HUES64 (cell line): ENCODE measurements around the gene DPY30.
"Not testable (repeated sequence)": the region's sequence is repeated elsewhere in the genome, so short reads cannot be mapped to it uniquely, and the experiment has no call there.

Experiments used
- H3K27ac ChIP-seq: 2 replicates; pipeline ENCODE4 v1.7.0; 2013; ENCODE audit warnings: low read depth, low read length, inconsistent platforms
- H3K27me3 ChIP-seq: 2 replicates; pipeline ENCODE4 v1.6.1; 2013; ENCODE audit warnings: mild to moderate bottlenecking, low read length; ENCODE audit not compliant: insufficient read depth
- H3K36me3 ChIP-seq: 2 replicates; pipeline ENCODE4 v1.6.1; 2013; ENCODE audit warnings: mild to moderate bottlenecking, low read length; ENCODE audit not compliant: insufficient read depth
- H3K4me1 ChIP-seq: 2 replicates; pipeline ENCODE4 v1.6.1; 2013; ENCODE audit warnings: mild to moderate bottlenecking, low read length, moderate library complexity; ENCODE audit not compliant: insufficient read depth
- H3K4me3 ChIP-seq: 2 replicates; pipeline ENCODE4 v1.5.1; 2013; ENCODE audit warnings: mild to moderate bottlenecking, low read length, moderate library complexity
- H3K9ac ChIP-seq: 2 replicates; pipeline ENCODE4 v1.6.1; 2013; ENCODE audit warnings: mild to moderate bottlenecking, low read depth, low read length
- H3K9me3 ChIP-seq: 2 replicates; pipeline ENCODE4 v1.6.1; 2013; ENCODE audit warnings: low read depth, low read length; ENCODE audit not compliant: insufficient read depth
- WGBS: fragments of 150-250, 120-280 bp; methylation state at CpG from one replicate; pipeline ENCODE4 v1.1.7; 2013; ENCODE audit warnings: missing lambda C conversion rate; 5-methylcytosine and 5-hydroxymethylcytosine counted together

The DPY30 gene

DNA sequence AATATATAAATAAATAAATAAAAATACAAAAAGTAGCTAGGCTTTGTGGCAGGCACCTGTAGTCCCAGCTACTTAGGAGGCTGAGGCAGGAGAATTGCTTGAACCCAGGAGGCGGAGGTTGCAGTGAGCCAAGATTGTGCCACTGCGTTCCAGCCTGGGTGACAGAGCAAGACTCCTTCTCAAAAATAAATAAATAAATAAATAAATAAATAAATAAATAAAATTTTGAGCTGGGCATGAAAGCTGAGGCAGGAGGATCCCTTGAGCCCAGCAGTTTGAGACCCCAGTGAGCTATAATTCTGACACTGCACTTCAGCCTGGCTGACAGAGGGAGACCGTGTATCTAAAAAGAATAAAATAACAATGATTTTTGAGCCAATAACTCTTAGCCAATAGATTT, 15.0 kb upstream of the DPY30 start:
- H3K27me3 ChIP-seq, H3K4me1 ChIP-seq, H3K9ac ChIP-seq, H3K4me3 ChIP-seq, H3K27ac ChIP-seq, H3K36me3 ChIP-seq, H3K9me3 ChIP-seq: not testable (repeated sequence)
- 100% methylated on average over 1 of the region's 3 CpGs for whole genome bisulfite sequencing

DNA sequence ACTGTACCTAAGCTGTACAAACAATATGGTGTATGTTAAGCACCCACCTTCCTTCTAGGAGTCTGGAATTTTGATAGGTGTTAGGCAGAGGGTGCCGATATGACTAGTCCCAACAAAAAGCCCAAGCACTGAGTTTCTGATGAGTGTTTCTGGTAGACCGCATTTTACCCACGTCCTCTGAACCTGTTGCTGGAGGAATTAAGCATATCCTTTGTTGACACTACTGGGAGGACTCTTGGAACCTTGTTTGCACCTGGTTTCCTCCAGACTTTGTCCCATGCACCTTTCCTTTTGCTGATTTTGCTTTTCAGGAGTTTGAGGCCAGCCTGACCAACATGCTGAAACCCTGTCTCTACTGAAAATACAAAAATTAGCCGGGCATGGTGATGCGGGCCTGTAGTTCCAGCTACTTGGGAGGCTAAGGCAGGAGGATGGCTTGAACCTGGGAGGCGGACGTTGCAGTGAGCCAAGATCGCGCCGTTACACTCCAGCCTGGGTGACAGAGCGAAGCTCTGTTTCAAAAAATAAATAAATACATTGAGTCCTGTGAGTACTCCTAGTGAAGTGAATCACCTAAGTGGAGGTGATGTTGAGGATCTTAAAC, 12.3 kb upstream of the DPY30 start:
- WGBS, result 94% methylated on average over 11 of the region's 11 CpGs
- Histone ChIP-seq H3K9ac (no peak overlapping the region), H3K27me3 (no peaks in the 10 kb centered on the region), H3K4me1 (no peaks in the 10 kb centered on the region), H3K36me3 (no peaks in the 10 kb centered on the region), H3K27ac (no peak overlapping the region), H3K9me3 (no peaks in the 10 kb centered on the region), H3K4me3 (no peak overlapping the region)

DNA sequence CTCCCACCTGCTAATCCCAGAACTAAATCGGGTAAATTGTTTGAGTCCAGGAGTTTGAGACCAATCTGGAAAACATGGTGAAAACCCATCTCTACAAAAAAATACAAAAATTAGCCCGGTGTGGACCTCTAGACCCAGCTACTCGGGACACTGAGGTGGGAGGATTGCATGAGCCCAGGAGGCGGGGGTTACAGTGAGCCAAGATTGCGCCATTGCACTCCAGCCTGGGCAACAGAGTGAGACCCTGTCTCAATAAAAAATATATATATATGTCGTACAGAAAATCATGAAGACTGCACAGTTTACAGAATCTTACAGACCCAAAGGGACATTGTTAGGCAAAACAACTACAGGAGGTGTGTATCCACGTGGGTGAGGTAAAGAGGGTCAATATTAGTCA, 4.0 kb upstream of the DPY30 start:
- Histone ChIP-seq H3K27me3 (no peaks in the 10 kb centered on the region), H3K36me3 (no peaks in the 10 kb centered on the region), H3K4me1 (peaks cover 5% of the 10 kb centered on the region; the same call in 1 of the 2 replicates), H3K4me3 (no peak overlapping the region), H3K9me3 (no peaks in the 10 kb centered on the region), H3K9ac (no peak overlapping the region), H3K27ac (no peak overlapping the region)
- WGBS, result 85% methylated on average over 7 of the region's 7 CpGs

DNA sequence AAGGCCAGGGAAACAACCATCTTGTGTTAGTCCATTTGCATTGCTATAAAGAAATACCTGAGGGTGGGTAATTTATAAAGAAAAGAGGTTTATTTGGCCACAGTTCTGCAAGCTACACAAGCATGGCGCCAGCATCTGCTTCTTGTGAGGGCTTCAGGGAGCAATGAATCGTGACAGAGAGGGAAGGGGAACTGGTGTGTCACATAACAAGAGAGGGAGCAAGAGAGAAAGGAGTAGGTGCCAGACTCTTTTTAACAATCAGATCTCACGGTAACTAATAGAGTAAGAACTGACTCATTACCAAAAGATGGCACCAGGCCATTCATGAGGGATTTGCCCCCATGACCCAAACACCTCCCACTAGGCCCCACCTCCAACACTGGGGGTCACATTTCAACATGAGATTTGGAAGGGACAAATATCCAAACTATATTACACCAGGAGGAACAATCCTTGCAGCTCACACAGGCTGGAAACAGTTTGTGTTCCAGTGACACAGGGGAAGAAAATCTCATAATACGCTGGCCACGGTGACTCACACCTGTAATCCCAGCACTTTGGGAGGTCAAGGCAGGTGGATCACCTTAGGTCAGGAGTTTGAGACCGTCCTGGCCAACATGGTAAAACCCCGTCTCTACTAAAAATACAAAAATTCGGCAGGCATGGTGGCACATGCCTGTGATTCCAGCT, 5.3 kb downstream of the DPY30 start:
- not testable (repeated sequence) for H3K4me3 ChIP-seq, H3K9me3 ChIP-seq, H3K4me1 ChIP-seq, H3K27ac ChIP-seq, H3K27me3 ChIP-seq, H3K9ac ChIP-seq
- 95% methylated on average over 8 of the region's 8 CpGs for WGBS
- H3K36me3 ChIP-seq, result peaks cover 42% of the 10 kb centered on the region

DNA sequence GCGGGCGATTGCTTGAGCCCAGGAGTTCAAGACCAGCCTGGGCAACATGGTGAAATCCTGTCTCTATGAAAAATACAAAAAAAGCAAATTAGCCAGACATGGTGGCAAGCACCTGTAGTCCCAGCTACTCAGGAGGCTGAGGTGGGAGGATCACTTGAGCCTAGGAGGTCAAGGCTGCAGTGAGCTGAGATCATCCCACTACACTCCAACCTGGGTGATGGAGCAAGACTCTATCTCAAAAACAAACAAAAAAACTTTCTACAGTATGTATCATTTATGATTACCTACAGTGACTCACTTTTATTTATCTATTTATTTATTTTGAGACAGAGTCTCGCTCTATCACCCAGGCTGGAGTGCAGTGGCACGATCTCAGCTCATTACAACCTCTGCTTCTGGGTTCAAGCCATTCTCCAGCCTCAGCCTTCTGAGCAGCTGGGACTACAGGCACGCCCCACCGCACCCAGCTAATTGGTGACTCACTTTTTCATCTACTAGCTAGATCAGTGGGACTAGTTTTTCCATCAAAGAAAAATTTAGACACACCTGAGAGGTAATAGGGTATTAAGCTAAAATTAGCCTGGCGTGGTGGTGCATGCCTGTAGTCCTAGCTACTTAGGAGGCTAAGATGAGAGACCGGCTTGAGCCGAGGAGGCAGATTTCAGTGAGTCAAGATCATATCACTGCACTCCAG, 20.7 kb downstream of the DPY30 start:
- WGBS, result 95% methylated on average over 9 of the region's 9 CpGs
- H3K27ac ChIP-seq, result not testable (repeated sequence)
- peaks cover 66% of the 10 kb centered on the region for H3K36me3 ChIP-seq

DNA sequence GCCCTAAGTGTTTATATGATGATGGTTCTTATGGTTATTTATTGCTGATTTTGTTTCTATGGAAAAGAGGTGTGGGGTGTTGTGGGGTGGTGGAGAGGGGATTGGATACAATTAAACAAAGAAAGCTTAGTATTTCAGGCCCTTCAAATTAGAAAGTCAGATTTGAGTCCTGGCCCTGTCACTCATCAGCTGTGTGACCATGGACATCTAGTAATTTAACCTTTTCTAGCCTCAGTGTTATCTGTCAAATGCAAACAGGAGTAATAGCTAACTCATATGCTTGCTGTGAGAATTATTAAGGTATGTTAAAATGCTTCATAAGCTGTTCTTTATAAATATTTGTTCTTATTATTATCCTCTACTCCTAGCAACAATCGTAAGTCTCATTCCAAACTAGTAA, 26.7 kb downstream of the DPY30 start:
- Histone ChIP-seq H3K36me3 (peaks cover 25% of the 10 kb centered on the region), H3K9me3 (no peaks in the 10 kb centered on the region), H3K4me1 (peaks cover 19% of the 10 kb centered on the region), H3K9ac (no peak overlapping the region), H3K4me3 (no peak overlapping the region), H3K27ac (no peak overlapping the region), H3K27me3 (no peaks in the 10 kb centered on the region)
- WGBS, result 77% methylated on average over 1 of the region's 1 CpG

More for the DNA sequence above, 20.7 kb downstream of the DPY30 start:
- not testable (repeated sequence) for H3K4me1 ChIP-seq, H3K27me3 ChIP-seq, H3K9ac ChIP-seq, H3K9me3 ChIP-seq, H3K4me3 ChIP-seq

DNA sequence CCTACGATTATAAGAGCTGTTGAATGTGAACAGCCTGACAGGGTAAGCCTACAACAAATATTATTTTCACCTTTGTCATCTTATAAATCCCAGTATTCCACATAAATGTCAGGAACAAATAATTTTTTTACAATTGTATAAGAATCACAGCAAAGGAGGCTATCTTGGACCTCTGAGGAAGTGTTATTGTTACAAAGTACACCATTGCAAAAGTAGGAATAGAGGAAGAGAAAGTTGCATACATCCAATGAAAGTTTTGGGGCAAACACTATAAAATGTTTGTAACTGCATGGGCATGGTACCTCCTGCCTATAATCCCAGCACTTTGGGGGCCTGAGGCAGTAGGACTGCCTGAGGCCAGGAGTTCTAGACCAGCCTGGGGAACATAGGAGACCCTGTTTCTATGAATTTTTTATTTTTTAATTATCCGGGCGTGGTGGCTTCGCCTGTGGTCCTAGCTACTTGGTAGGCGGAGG, 28.1 kb downstream of the DPY30 start:
- H3K27ac ChIP-seq, result peak overlapping the region; percentile 99

DNA sequence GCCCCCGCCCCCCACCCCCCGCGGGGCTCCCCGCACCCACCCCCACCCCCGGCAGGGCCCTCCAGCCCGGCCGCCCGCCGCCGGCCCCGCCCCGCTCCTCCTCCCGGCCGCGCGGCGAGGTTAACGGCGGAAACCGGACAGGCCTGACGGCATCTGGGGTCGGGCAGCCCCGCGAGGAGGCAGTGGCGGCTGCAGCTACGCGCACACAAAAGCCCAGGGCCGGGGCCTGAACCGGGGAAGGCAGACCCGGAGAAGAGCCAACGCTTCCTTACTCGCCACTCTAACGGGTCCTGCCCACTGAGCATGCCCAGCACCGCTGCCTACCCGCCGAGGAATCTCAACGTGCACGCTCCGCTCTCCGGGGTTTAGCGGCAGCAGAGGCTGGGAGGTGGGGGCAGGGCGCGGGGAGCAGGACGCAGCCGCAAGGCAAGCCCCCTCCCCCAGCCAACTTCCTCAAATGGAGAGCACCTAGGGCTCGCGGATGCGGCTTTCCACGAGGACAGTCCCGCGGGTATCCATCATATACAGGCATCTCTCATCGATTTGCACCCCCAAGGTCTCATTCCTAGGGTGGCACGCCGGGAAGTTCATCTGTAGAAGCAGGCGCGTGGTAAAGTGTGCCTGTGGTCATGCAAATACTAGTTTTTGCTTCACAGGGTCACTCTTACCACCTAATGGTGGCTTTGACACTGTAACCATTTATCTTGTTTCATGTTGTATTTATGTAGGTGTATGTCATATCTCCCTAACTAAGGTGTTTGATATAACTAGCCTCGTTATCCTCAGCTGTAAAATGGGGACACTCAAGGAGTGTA, 28.7 kb downstream of the DPY30 start, which contains the start of gene MEMO1:
Gene MEMO1, minus strand, starts transcription at position 339 of the 815 bp plus-strand sequence. CDS start 761 bp downstream, outside the sequence.
- peak within 1 kb of the TSS; percentile 81 for H3K9ac ChIP-seq
- H3K27ac ChIP-seq, result peak within 1 kb of the TSS; percentile 99
- peaks cover 15% of the 10 kb centered on the region for H3K36me3 ChIP-seq
- H3K4me1 ChIP-seq, result peaks cover 28% of the 10 kb centered on the region
- peak within 1 kb of the TSS; percentile 88 for H3K4me3 ChIP-seq
- H3K27me3 ChIP-seq, result no peaks in the 10 kb centered on the region
- H3K9me3 ChIP-seq, result no peaks in the 10 kb centered on the region
- WGBS, result under 1% methylated on average over 53 of the region's 57 CpGs

More for the DNA sequence above, 28.1 kb downstream of the DPY30 start:
- H3K9ac ChIP-seq, result peak overlapping the region; percentile 81
- 83% methylated on average over 5 of the region's 5 CpGs for WGBS
- H3K4me3 ChIP-seq, result peak overlapping the region; percentile 67
- H3K27me3 ChIP-seq, result no peaks in the 10 kb centered on the region
- peaks cover 18% of the 10 kb centered on the region for H3K36me3 ChIP-seq
- peaks cover 28% of the 10 kb centered on the region for H3K4me1 ChIP-seq
- H3K9me3 ChIP-seq, result no peaks in the 10 kb centered on the region

DNA sequence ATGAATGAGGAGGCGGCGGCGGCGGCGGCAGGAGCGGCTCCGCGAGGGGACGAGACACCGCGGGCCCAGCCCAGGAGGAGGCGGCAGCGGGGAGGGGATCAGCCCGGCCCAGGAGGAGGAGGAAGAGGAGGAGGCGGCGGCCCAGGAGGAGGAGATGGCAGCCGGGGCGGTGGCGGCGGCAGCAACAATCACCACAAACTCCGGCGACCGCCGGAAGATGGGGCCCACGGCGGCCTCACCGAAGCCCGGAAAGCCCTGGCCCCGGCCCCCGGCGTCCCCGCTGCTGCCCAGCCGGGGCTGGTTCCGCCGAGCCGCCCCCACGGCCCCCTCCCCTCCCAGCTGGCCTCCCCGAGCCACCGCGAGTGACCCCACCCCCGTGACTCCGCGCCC, 29.3 kb downstream of the DPY30 start:
- peak overlapping the region; percentile 88 for H3K4me3 ChIP-seq
- not testable (repeated sequence) for H3K9me3 ChIP-seq, H3K27me3 ChIP-seq
- WGBS, result under 1% methylated on average over 18 of the region's 43 CpGs
- H3K9ac ChIP-seq, result peak overlapping the region; percentile 38
- H3K4me1 ChIP-seq, result peaks cover 28% of the 10 kb centered on the region
- H3K36me3 ChIP-seq, result peaks cover 11% of the 10 kb centered on the region
- H3K27ac ChIP-seq, result peak overlapping the region; percentile 99; the same call in 1 of the 2 replicates

DNA sequence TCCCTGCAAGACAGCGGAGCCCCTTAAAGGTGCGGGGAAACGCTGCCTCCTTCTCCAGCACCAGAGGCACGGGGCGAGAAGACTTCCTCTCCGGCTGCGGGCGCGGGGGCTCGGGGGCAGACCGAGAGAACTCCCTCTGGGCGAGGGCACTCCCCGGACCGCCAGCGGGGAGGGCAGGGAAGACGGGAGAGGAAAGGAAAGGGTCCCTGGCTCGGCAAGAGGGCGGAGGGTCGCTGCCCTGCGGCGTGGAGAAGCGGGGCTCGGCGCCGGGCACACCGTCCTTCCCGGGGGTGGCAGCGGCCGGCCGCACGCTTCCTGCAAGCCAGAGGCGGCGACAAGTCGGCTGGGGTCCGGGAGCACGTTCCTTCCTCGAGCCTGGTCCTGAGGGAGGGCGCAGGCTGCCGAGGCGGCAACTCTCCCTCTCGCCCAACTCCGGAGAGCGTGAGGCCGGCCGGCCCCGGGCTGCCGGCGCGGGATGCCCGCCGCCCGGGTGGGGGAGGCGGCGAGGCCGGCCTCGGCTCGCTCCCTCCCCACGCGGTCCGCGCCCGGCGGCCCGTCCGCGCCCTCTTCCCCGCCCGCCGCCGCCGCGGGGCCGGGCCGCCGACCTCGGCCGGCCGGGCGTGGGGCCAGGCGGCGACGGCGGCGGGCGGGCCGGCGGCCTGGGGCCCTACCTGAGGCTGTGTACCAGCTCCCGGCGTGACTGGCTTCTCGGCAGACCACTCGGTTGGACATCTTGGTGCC, 29.9 kb downstream of the DPY30 start:
- peak overlapping the region; percentile 99; the same call in 1 of the 2 replicates for H3K27ac ChIP-seq
- no peaks in the 10 kb centered on the region for H3K27me3 ChIP-seq
- H3K9me3 ChIP-seq, result no peaks in the 10 kb centered on the region
- peak overlapping the region; percentile 79 for H3K9ac ChIP-seq
- H3K36me3 ChIP-seq, result peaks cover 6% of the 10 kb centered on the region
- H3K4me1 ChIP-seq, result peaks cover 28% of the 10 kb centered on the region
- H3K4me3 ChIP-seq, result peak overlapping the region; percentile 88
- under 1% methylated on average over 90 of the region's 91 CpGs for WGBS
